Cardiac muscle cell (in vitro differentiated cells and primary cell): Measurements from ENCODE around the gene GALNT14. TPM values are rescaled to one million over a fixed set of nuclear protein-coding genes. Genes with fewer than 3 reads are reported as not detected.

Source experiments
- DNase-seq, 2 donors: peaks; one replicate each; pipeline versions ENCODE4 v3.0.0 to v3.0.0-alpha.2; 2010 to 2017; ENCODE audit warnings: low read depth in 1 of 2, low spot score in 1 of 2
- H3K27ac ChIP-seq: fragments of 200-600 bp; sonication (generic); 2 replicates; pipeline ENCODE4 v1.5.1; 2016
- H3K27me3 ChIP-seq: fragments of 200-600 bp; sonication (generic); 2 replicates; pipeline ENCODE4 v1.6.0; 2016; ENCODE audit warnings: control low read depth
- H3K36me3 ChIP-seq: fragments of 200-600 bp; sonication (generic); 2 replicates; pipeline ENCODE4 v1.5.1; 2016; ENCODE audit warnings: control low read depth
- H3K4me1 ChIP-seq: fragments of 200-600 bp; sonication (generic); 2 replicates; pipeline ENCODE4 v1.8.1; 2017; ENCODE audit warnings: low read depth, mild to moderate bottlenecking, mixed run types
- H3K4me3 ChIP-seq: fragments of 200-600 bp; sonication (generic); 2 replicates; pipeline ENCODE4 v1.5.1; 2016; ENCODE audit warnings: mild to moderate bottlenecking
- H3K9me3 ChIP-seq: fragments of 200-600 bp; sonication (generic); 2 replicates; pipeline ENCODE4 v1.5.1; 2017; ENCODE audit warnings: low read depth, mild to moderate bottlenecking, control low read depth
- CTCF ChIP-seq: IDR thresholded peaks from 2 replicates; pipeline ENCODE4 v1.5.1; 2012; ENCODE audit warnings: low read depth, mild to moderate bottlenecking, low read length
- polyA plus RNA-seq: library from polyadenylated mRNA; unstranded; fragments of >200 nt; fragmentation: Nextera tagmentation; extraction: Ambion mirVana; gene quantifications from 2 replicates; pipeline ENCODE4 v1.2.1, GENCODE V29; 2016
- total RNA-seq: library from RNA; depleted of rRNA; stranded (reverse); fragments of >200 nt; gene quantifications from 2 replicates; pipeline ENCODE4 v1.2.3, GENCODE V29; 2016

The GALNT14 gene
- total and polyA plus RNA-seq, 2 experiments from 2014 or later, result 0.84 to 1.1 TPM

- DNase-seq, result no peak
- TF ChIP-seq CTCF, result no peak
- Histone ChIP-seq H3K27me3 (no peaks in the 10 kb centered on the region), H3K4me3 (no peak overlapping the region), H3K27ac (no peak overlapping the region), H3K4me1 (no peaks in the 10 kb centered on the region), H3K9me3 (no peaks in the 10 kb centered on the region), H3K36me3 (no peaks in the 10 kb centered on the region)
Observed at GRCh38 chr2:30958193-30958917, 179.9 kb downstream of the GALNT14 start.

GRCh38 chr2:30957591-30957990 is 180.6 kb downstream of the GALNT14 start:
- Histone ChIP-seq H3K36me3 (no peaks in the 10 kb centered on the region), H3K4me3 (no peak overlapping the region), H3K27ac (no peak overlapping the region), H3K27me3 (no peaks in the 10 kb centered on the region), H3K4me1 (no peaks in the 10 kb centered on the region), H3K9me3 (no peaks in the 10 kb centered on the region)
- TF ChIP-seq CTCF, result no peak
- no peak for DNase-seq

GRCh38 chr2:30956995-30957394 is 181.2 kb downstream of the GALNT14 start:
- DNase-seq, result no peak
- H3K4me3 ChIP-seq, result no peak overlapping the region
- TF ChIP-seq CTCF, result no peak
- H3K27me3 ChIP-seq, result no peaks in the 10 kb centered on the region
- no peaks in the 10 kb centered on the region for H3K9me3 ChIP-seq
- H3K27ac ChIP-seq, result no peak overlapping the region
- H3K36me3 ChIP-seq, result no peaks in the 10 kb centered on the region
- H3K4me1 ChIP-seq, result no peaks in the 10 kb centered on the region

GRCh38 chr2:30955516-30956132 is 182.6 kb downstream of the GALNT14 start:
- Histone ChIP-seq H3K4me1 (peaks cover 1% of the 10 kb centered on the region), H3K27ac (no peak overlapping the region), H3K4me3 (no peak overlapping the region), H3K9me3 (no peaks in the 10 kb centered on the region), H3K36me3 (no peaks in the 10 kb centered on the region), H3K27me3 (no peaks in the 10 kb centered on the region)
- no peak for DNase-seq
- TF ChIP-seq CTCF, result no peak

- Histone ChIP-seq H3K27ac (no peak overlapping the region), H3K4me1 (peaks cover 10% of the 10 kb centered on the region), H3K27me3 (no peaks in the 10 kb centered on the region), H3K36me3 (no peaks in the 10 kb centered on the region), H3K9me3 (no peaks in the 10 kb centered on the region), H3K4me3 (no peak overlapping the region)
- peak in 1 of 2 donors; percentile 14 for DNase-seq
- TF ChIP-seq CTCF, result no peak
Observed at GRCh38 chr2:30950339-30950738, 187.9 kb downstream of the GALNT14 start.
